Measurements from ENCODE around the gene NOL9. TPM values are rescaled to one million over a fixed set of nuclear protein-coding genes. Genes with fewer than 3 reads are reported as not detected.
"Not testable (repeated sequence)": the region's sequence is repeated elsewhere in the genome, so short reads cannot be mapped to it uniquely, and the experiment has no call there.

The NOL9 gene
- total RNA-seq, 2 experiments from 2014 or later = 39.7 to 40.4 TPM

GRCh38 chr1:6601049-6601922, 47.0 kb upstream of the NOL9 start:
- POLR2A ChIA-PET = interaction anchor here (0.6 to 7.0 kb wide), 15 partner anchors 9 to 184 kb away, joined by 3 to 59 read pairs (median 4); partner anchors contain the start of genes CAMTA1, NOL9, PHF13 and PLEKHG5
- H3K4me1 Mint-ChIP-seq (ENCODE audit: low read depth) = peaks cover 41% of the 10 kb centered on the region
- H3K27ac Mint-ChIP-seq = peak overlapping the region; percentile 94
- DNase-seq = peak; percentile 92
- peak; percentile 66 for ATAC-seq
- H3K4me3 Mint-ChIP-seq = peak overlapping the region; percentile 93
- TF ChIP-seq, protein P1, sequence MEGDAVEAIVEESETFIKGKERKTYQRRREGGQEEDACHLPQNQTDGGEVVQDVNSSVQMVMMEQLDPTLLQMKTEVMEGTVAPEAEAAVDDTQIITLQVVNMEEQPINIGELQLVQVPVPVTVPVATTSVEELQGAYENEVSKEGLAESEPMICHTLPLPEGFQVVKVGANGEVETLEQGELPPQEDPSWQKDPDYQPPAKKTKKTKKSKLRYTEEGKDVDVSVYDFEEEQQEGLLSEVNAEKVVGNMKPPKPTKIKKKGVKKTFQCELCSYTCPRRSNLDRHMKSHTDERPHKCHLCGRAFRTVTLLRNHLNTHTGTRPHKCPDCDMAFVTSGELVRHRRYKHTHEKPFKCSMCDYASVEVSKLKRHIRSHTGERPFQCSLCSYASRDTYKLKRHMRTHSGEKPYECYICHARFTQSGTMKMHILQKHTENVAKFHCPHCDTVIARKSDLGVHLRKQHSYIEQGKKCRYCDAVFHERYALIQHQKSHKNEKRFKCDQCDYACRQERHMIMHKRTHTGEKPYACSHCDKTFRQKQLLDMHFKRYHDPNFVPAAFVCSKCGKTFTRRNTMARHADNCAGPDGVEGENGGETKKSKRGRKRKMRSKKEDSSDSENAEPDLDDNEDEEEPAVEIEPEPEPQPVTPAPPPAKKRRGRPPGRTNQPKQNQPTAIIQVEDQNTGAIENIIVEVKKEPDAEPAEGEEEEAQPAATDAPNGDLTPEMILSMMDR (IDR thresholded peaks at IDR 0.05) = no peak
- CTCF ChIA-PET = interaction anchor here (1.0 to 2.8 kb wide), 8 partner anchors 9 to 47 kb away, joined by 3 to 11 read pairs (median 5); partner anchors contain the start of genes NOL9, THAP3 and ZBTB48
- no peaks in the 10 kb centered on the region for H3K9me3 Mint-ChIP-seq
- intact Hi-C loops (cut with micrococcal nuclease) = no loop called here
- no peaks in the 10 kb centered on the region for H3K27me3 Mint-ChIP-seq
- H3K36me3 Mint-ChIP-seq (ENCODE audit: low read depth) = peaks cover 34% of the 10 kb centered on the region

GRCh38 chr1:6600410-6601048, 46.2 kb upstream of the NOL9 start:
- no peak for ATAC-seq
- CTCF ChIA-PET = interaction anchor here (1.0 to 2.8 kb wide), 8 partner anchors 10 to 46 kb away, joined by 3 to 11 read pairs (median 5); partner anchors contain the start of genes NOL9 and ZBTB48

DNA sequence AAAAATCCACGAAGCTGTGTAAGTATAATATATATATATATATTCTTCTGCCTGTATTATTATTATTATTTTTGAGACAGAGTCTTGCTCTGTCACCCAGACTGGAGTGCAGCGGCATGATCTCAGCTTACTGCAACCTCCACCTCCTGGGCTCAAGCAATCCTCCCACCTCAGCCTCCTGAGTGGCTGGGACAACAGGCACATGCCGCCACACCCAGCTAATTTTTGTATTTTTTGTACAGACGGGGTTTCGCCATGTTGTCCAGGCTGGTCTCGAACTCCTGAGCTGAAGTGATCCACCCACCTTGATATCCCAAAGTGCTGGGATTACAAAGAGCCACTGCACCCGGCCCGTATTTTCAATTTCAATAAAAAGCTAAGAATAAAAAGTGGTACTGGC, 45.7 kb upstream of the NOL9 start:
- Mint-ChIP-seq H3K4me3 (peak overlapping the region; percentile 93), H3K27ac (peak overlapping the region; percentile 94), H3K36me3 (ENCODE audit: low read depth) (peaks cover 44% of the 10 kb centered on the region), H3K4me1 (ENCODE audit: low read depth) (peaks cover 39% of the 10 kb centered on the region)
- POLR2A ChIA-PET = interaction anchor here (0.6 to 7.0 kb wide), 11 partner anchors 10 to 367 kb away, joined by 3 to 59 read pairs (median 4); partner anchors contain the start of genes NOL9, PHF13, TAS1R1 and THAP3
- intact Hi-C loops (cut with micrococcal nuclease); H3K27me3 Mint-ChIP-seq; DNase-seq; H3K9me3 Mint-ChIP-seq; ATAC-seq: not testable (repeated sequence)
- CTCF ChIA-PET = interaction anchor here (1.0 to 2.8 kb wide), 9 partner anchors 11 to 46 kb away, joined by 3 to 11 read pairs (median 5); partner anchors contain the start of genes NOL9 and ZBTB48

More at GRCh38 chr1:6600410-6601048, 46.2 kb upstream of the NOL9 start:
- DNase-seq = no peak
- peak overlapping the region; percentile 93 for H3K4me3 Mint-ChIP-seq
- intact Hi-C loops (cut with micrococcal nuclease) = no loop called here
- H3K27ac Mint-ChIP-seq = peak overlapping the region; percentile 94
- peaks cover 42% of the 10 kb centered on the region for H3K4me1 Mint-ChIP-seq (ENCODE audit: low read depth)
- TF ChIP-seq, protein P1 (IDR thresholded peaks at IDR 0.05) = no peak
- no peaks in the 10 kb centered on the region for H3K9me3 Mint-ChIP-seq
- H3K36me3 Mint-ChIP-seq (ENCODE audit: low read depth) = peaks cover 40% of the 10 kb centered on the region
- H3K27me3 Mint-ChIP-seq = no peaks in the 10 kb centered on the region
- POLR2A ChIA-PET = interaction anchor here (0.6 to 7.0 kb wide), 13 partner anchors 9 to 368 kb away, joined by 3 to 59 read pairs (median 4); partner anchors contain the start of genes NOL9, PHF13, TAS1R1 and THAP3

DNA sequence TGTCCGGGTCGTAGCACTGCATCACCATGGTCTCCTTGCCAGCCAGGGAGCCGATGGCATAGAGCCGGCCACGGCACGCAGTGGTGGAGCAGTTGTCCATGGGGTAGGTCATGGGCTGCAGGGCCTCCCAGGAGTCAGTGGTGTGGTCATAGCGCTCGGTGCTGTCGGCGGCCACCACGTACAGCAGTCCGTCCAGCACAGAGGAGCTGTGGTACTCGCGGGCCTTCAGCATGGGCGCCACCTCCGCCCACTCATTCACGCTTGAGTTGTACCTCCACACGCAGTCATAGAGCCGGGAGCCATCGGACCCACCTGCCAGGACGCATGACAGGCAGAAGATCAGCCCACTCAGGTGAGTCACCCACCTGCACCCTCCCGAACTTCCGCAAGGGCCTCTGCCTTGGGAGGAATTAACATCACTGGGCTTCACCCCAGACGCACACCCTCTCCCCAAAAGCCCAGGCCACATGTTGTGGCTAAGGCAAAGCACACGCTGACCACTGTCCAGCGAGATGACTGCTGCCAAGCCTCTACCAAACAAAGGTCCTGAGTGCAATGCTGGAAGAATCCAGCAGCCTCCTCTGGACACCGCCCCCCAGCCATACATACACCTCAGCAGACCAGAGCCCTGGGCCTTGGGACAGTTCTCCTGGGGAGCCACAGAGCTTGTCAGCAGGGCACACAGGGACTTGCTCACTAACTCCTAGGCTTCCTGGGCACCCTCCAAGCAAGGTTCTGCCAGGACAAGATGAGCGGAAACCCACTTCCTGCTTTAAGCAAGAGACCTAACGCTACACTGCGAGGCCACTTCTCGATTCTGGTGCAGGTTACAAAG, 45.0 kb upstream of the NOL9 start:
- H3K27ac Mint-ChIP-seq = peak overlapping the region; percentile 90
- H3K4me3 Mint-ChIP-seq = peak overlapping the region; percentile 93
- peaks cover 36% of the 10 kb centered on the region for H3K4me1 Mint-ChIP-seq (ENCODE audit: low read depth)
- H3K9me3 Mint-ChIP-seq = no peaks in the 10 kb centered on the region
- CTCF ChIA-PET = interaction anchor here (0.9 to 2.8 kb wide), 9 partner anchors 11 to 47 kb away, joined by 3 to 11 read pairs (median 5); partner anchors contain the start of genes NOL9 and ZBTB48
- POLR2A ChIA-PET = interaction anchor here (0.6 to 7.0 kb wide), 7 partner anchors 10 to 45 kb away, joined by 3 to 59 read pairs (median 9); partner anchors contain the start of genes NOL9, PHF13, TAS1R1 and ZBTB48
- ATAC-seq (peak; percentile 15), DNase-seq (peak; percentile 84)
- H3K27me3 Mint-ChIP-seq = no peaks in the 10 kb centered on the region
- intact Hi-C loops (cut with micrococcal nuclease) = no loop called here
- TF ChIP-seq, protein P1 (IDR thresholded peaks at IDR 0.05) = no peak
- H3K36me3 Mint-ChIP-seq (ENCODE audit: low read depth) = peaks cover 47% of the 10 kb centered on the region
